CD8-positive, alpha-beta memory T cell (primary cell): Measurements from ENCODE around the gene TWIST1. TPM values are rescaled to one million over a fixed set of nuclear protein-coding genes. Genes with fewer than 3 reads are reported as not detected.

Experiments
- CTCF ChIA-PET: fragments of 350-600 bp; sonication (Branson Sonifier 250); formaldehyde crosslinking; loops from one replicate; lab custom pipeline; 2021; ENCODE audit warnings: antibody characterized with exemption; lab: Charles Lee
- POLR2A ChIA-PET: fragments of 350-600 bp; sonication (Branson Sonifier 250); formaldehyde crosslinking; loops from one replicate; lab custom pipeline; 2021; ENCODE audit warnings: antibody characterized with exemption; lab: Charles Lee
- DNase-seq, 5 donors: peaks; one replicate each; pipeline versions ENCODE4 v3.0.0 to v3.0.0-alpha.2; 2020 to 2022; ENCODE audit warnings: mixed read lengths in 1 of 5
- H3K27ac ChIP-seq: one replicate; pipeline ENCODE4 v1.7.0; 2013; ENCODE audit warnings: low read depth, mild to moderate bottlenecking, low read length, moderate library complexity
- H3K27me3 ChIP-seq: 2 replicates; pipeline ENCODE4 v1.7.0; 2013; ENCODE audit warnings: low read length, mild to moderate bottlenecking; ENCODE audit not compliant: insufficient read depth, poor library complexity, severe bottlenecking
- H3K36me3 ChIP-seq: 2 replicates; pipeline ENCODE4 v1.7.0; 2013; ENCODE audit warnings: mild to moderate bottlenecking, low read length, moderate library complexity; ENCODE audit not compliant: insufficient read depth
- H3K4me1 ChIP-seq: 2 replicates; pipeline ENCODE4 v1.7.0; 2013; ENCODE audit warnings: mild to moderate bottlenecking, low read length, moderate library complexity; ENCODE audit not compliant: insufficient read depth
- H3K4me3 ChIP-seq: 2 replicates; pipeline ENCODE4 v1.7.0; 2013; ENCODE audit warnings: mild to moderate bottlenecking, low read length
- H3K9me3 ChIP-seq: 2 replicates; pipeline ENCODE4 v1.7.0; 2013; ENCODE audit warnings: mild to moderate bottlenecking, low read length
- H3K27ac Mint-ChIP-seq, 8 donors: one replicate each; pipeline ENCODE4 v1.8.0; 2020 to 2021; ENCODE audit warnings: mixed read lengths in 8 of 8, mild to moderate bottlenecking in 6 of 8, inconsistent platforms in 3 of 8, moderate library complexity in 3 of 8
- H3K27me3 Mint-ChIP-seq, 2 donors: one replicate each; pipeline ENCODE4 v1.8.0; 2020 to 2021; ENCODE audit warnings: mixed read lengths in 2 of 2, mild to moderate bottlenecking in 1 of 2, moderate library complexity in 1 of 2
- H3K36me3 Mint-ChIP-seq, 3 donors: one replicate each; pipeline ENCODE4 v1.8.0; 2020 to 2021; ENCODE audit warnings: mixed read lengths in 3 of 3, inconsistent platforms in 1 of 3, mild to moderate bottlenecking in 1 of 3
- H3K4me1 Mint-ChIP-seq, 3 donors: one replicate each; pipeline ENCODE4 v1.8.0; 2020 to 2021; ENCODE audit warnings: mixed read lengths in 3 of 3, inconsistent platforms in 1 of 3, mild to moderate bottlenecking in 1 of 3
- H3K4me3 Mint-ChIP-seq, 7 donors: one replicate each; pipeline ENCODE4 v1.8.0; 2020 to 2021; ENCODE audit warnings: mixed read lengths in 7 of 7, mild to moderate bottlenecking in 6 of 7, moderate library complexity in 4 of 7, inconsistent platforms in 2 of 7
- H3K9me3 Mint-ChIP-seq, 5 donors: one replicate each; pipeline ENCODE4 v1.8.0; 2020 to 2022; ENCODE audit warnings: mixed read lengths in 5 of 5, mild to moderate bottlenecking in 3 of 5, moderate library complexity in 2 of 5, inconsistent platforms in 1 of 5
- polyA plus RNA-seq: library from polyadenylated mRNA; unstranded; fragments of 300-500 nt; fragmentation: Illumina TruSeq; gene quantifications from one replicate; pipeline ENCODE4 v1.2.3, GENCODE V29; 2021
- total RNA-seq, 2 experiments: library from RNA; stranded (reverse); gene quantifications; one replicate each; pipeline ENCODE4 v1.2.3, GENCODE V29; 2021

The TWIST1 gene
- total and polyA plus RNA-seq, 3 experiments from 2014 or later = 0.18 TPM; not detected in 2

GRCh38 chr7:19095353-19095860 is 22.0 kb downstream of the TWIST1 start:
- H3K27me3 ChIP-seq = no peaks in the 10 kb centered on the region
- H3K4me3 Mint-ChIP-seq = no peak overlapping the region
- H3K9me3 Mint-ChIP-seq = peaks cover 0 to 4% (median 0%) of the 10 kb centered on the region in 5 donors
- no peak overlapping the region for H3K4me3 ChIP-seq
- H3K27ac ChIP-seq = no peak overlapping the region
- H3K27me3 Mint-ChIP-seq = no peaks in the 10 kb centered on the region
- H3K36me3 ChIP-seq = no peaks in the 10 kb centered on the region
- CTCF ChIA-PET = no interaction called here
- no peaks in the 10 kb centered on the region for H3K9me3 ChIP-seq
- H3K27ac Mint-ChIP-seq = no peak overlapping the region
- H3K36me3 Mint-ChIP-seq = no peaks in the 10 kb centered on the region
- POLR2A ChIA-PET = no interaction called here
- H3K4me1 Mint-ChIP-seq = no peaks in the 10 kb centered on the region
- H3K4me1 ChIP-seq = no peaks in the 10 kb centered on the region
- no peak for DNase-seq

- no peaks in the 10 kb centered on the region for H3K4me1 Mint-ChIP-seq
These were observed 22.7 kb downstream of the TWIST1 start for GRCh38 chr7:19094598-19095352.

GRCh38 chr7:19094138-19094537 is 23.3 kb downstream of the TWIST1 start:
- Histone ChIP-seq H3K36me3 (no peaks in the 10 kb centered on the region), H3K27ac (no peak overlapping the region), H3K9me3 (no peaks in the 10 kb centered on the region), H3K4me3 (no peak overlapping the region), H3K4me1 (no peaks in the 10 kb centered on the region), H3K27me3 (no peaks in the 10 kb centered on the region)
- H3K4me3 Mint-ChIP-seq = no peak overlapping the region
- ChIA-PET CTCF (no interaction called here), POLR2A (no interaction called here)
- no peaks in the 10 kb centered on the region for H3K36me3 Mint-ChIP-seq
- H3K27me3 Mint-ChIP-seq = no peaks in the 10 kb centered on the region
- no peak for DNase-seq
- no peaks in the 10 kb centered on the region for H3K4me1 Mint-ChIP-seq
- H3K27ac Mint-ChIP-seq = no peak overlapping the region
- H3K9me3 Mint-ChIP-seq = no peaks in the 10 kb centered on the region

More at GRCh38 chr7:19094598-19095352, 22.7 kb downstream of the TWIST1 start:
- no peak overlapping the region for H3K4me3 ChIP-seq
- H3K27ac ChIP-seq = no peak overlapping the region
- no peak for DNase-seq
- no peak overlapping the region for H3K27ac Mint-ChIP-seq
- H3K9me3 Mint-ChIP-seq = peaks cover 0 to under 1% (median 0%) of the 10 kb centered on the region in 5 donors
- no peaks in the 10 kb centered on the region for H3K27me3 Mint-ChIP-seq
- ChIA-PET POLR2A (no interaction called here), CTCF (no interaction called here)
- H3K36me3 Mint-ChIP-seq = no peaks in the 10 kb centered on the region
- no peak overlapping the region for H3K4me3 Mint-ChIP-seq
- no peaks in the 10 kb centered on the region for H3K4me1 ChIP-seq
- no peaks in the 10 kb centered on the region for H3K9me3 ChIP-seq
- no peaks in the 10 kb centered on the region for H3K27me3 ChIP-seq
- H3K36me3 ChIP-seq = no peaks in the 10 kb centered on the region

- H3K4me1 ChIP-seq = no peaks in the 10 kb centered on the region
- H3K27me3 ChIP-seq = no peaks in the 10 kb centered on the region
- Mint-ChIP-seq H3K36me3 (no peaks in the 10 kb centered on the region), H3K9me3 (no peaks in the 10 kb centered on the region), H3K4me3 (no peak overlapping the region), H3K4me1 (no peaks in the 10 kb centered on the region), H3K27ac (no peak overlapping the region), H3K27me3 (no peaks in the 10 kb centered on the region)
- no peak overlapping the region for H3K4me3 ChIP-seq
- no peaks in the 10 kb centered on the region for H3K36me3 ChIP-seq
- ChIA-PET CTCF (no interaction called here), POLR2A (no interaction called here)
- DNase-seq = no peak
- H3K9me3 ChIP-seq = no peaks in the 10 kb centered on the region
- H3K27ac ChIP-seq = no peak overlapping the region
These were observed 25.8 kb downstream of the TWIST1 start for GRCh38 chr7:19091550-19092200.

GRCh38 chr7:19090526-19090925 is 26.9 kb downstream of the TWIST1 start:
- no peaks in the 10 kb centered on the region for H3K27me3 ChIP-seq
- Mint-ChIP-seq H3K36me3 (no peaks in the 10 kb centered on the region), H3K4me3 (no peak overlapping the region), H3K4me1 (no peaks in the 10 kb centered on the region), H3K27ac (no peak overlapping the region), H3K9me3 (peaks cover 0 to 3% (median 0%) of the 10 kb centered on the region in 5 donors), H3K27me3 (no peaks in the 10 kb centered on the region)
- DNase-seq = no peak
- no peak overlapping the region for H3K4me3 ChIP-seq
- CTCF ChIA-PET = no interaction called here
- no peak overlapping the region for H3K27ac ChIP-seq
- no peaks in the 10 kb centered on the region for H3K9me3 ChIP-seq
- H3K36me3 ChIP-seq = no peaks in the 10 kb centered on the region
- POLR2A ChIA-PET = no interaction called here
- H3K4me1 ChIP-seq = no peaks in the 10 kb centered on the region

- POLR2A ChIA-PET = no interaction called here
- CTCF ChIA-PET = no interaction called here
- H3K4me3 Mint-ChIP-seq = no peak overlapping the region
- Histone ChIP-seq H3K4me3 (no peak overlapping the region), H3K27ac (no peak overlapping the region), H3K36me3 (no peaks in the 10 kb centered on the region), H3K27me3 (no peaks in the 10 kb centered on the region), H3K4me1 (no peaks in the 10 kb centered on the region), H3K9me3 (no peaks in the 10 kb centered on the region)
- no peaks in the 10 kb centered on the region for H3K36me3 Mint-ChIP-seq
- H3K27me3 Mint-ChIP-seq = no peaks in the 10 kb centered on the region
- no peak for DNase-seq
- no peaks in the 10 kb centered on the region for H3K4me1 Mint-ChIP-seq
- H3K27ac Mint-ChIP-seq = no peak overlapping the region
- peaks cover 0 to 6% (median 0%) of the 10 kb centered on the region in 5 donors for H3K9me3 Mint-ChIP-seq
These were observed 27.6 kb downstream of the TWIST1 start for GRCh38 chr7:19089797-19090196.

- no peaks in the 10 kb centered on the region for H3K4me1 Mint-ChIP-seq
- H3K9me3 Mint-ChIP-seq = peaks cover 0 to 6% (median 0%) of the 10 kb centered on the region in 5 donors
These were observed 28.1 kb downstream of the TWIST1 start for GRCh38 chr7:19089378-19089777.

GRCh38 chr7:19080093-19080492 is 37.3 kb downstream of the TWIST1 start:
- Mint-ChIP-seq H3K9me3 (peaks cover 0 to 20% (median 3%) of the 10 kb centered on the region in 5 donors), H3K36me3 (no peaks in the 10 kb centered on the region), H3K4me3 (no peak overlapping the region), H3K27me3 (no peaks in the 10 kb centered on the region), H3K27ac (no peak overlapping the region), H3K4me1 (no peaks in the 10 kb centered on the region)
- Histone ChIP-seq H3K4me1 (no peaks in the 10 kb centered on the region), H3K4me3 (no peak overlapping the region), H3K9me3 (no peaks in the 10 kb centered on the region), H3K27me3 (no peaks in the 10 kb centered on the region), H3K27ac (no peak overlapping the region), H3K36me3 (no peaks in the 10 kb centered on the region)
- DNase-seq = no peak
- ChIA-PET CTCF (no interaction called here), POLR2A (no interaction called here)

More at GRCh38 chr7:19089378-19089777, 28.1 kb downstream of the TWIST1 start:
- no peak overlapping the region for H3K4me3 Mint-ChIP-seq
- CTCF ChIA-PET = no interaction called here
- H3K27me3 Mint-ChIP-seq = no peaks in the 10 kb centered on the region
- no peaks in the 10 kb centered on the region for H3K36me3 ChIP-seq
- H3K4me1 ChIP-seq = no peaks in the 10 kb centered on the region
- H3K36me3 Mint-ChIP-seq = no peaks in the 10 kb centered on the region
- no peak overlapping the region for H3K27ac ChIP-seq
- no peaks in the 10 kb centered on the region for H3K27me3 ChIP-seq
- no peaks in the 10 kb centered on the region for H3K9me3 ChIP-seq
- no peak overlapping the region for H3K27ac Mint-ChIP-seq
- no peak overlapping the region for H3K4me3 ChIP-seq
- no peak for DNase-seq
- POLR2A ChIA-PET = no interaction called here
